Esophagus squamous epithelium (tissue), 4 donors: ENCODE measurements around the gene LAMA3.

Source experiments
- CTCF ChIP-seq, 6 experiments: fragments of 450-650 bp in 4 of 6; fragments of 200-600 bp in 2 of 6; sonication (generic) in 2 of 6; IDR thresholded peaks; one replicate each; pipeline ENCODE4 v1.5.1; 2016 to 2019; ENCODE audit warnings: antibody characterized with exemption in 6 of 6, mild to moderate bottlenecking in 4 of 6, moderate library complexity in 4 of 6
- POLR2A ChIP-seq, 4 donors: fragments of 450-650 bp; IDR thresholded peaks; one replicate each; pipeline ENCODE4 v1.6.1; 2017; ENCODE audit warnings: antibody characterized with exemption in 4 of 4, mild to moderate bottlenecking in 4 of 4, moderate library complexity in 3 of 4

GRCh38 chr18:23673725-23674124 lies 15.5 kb upstream of the LAMA3 start:
- TF ChIP-seq CTCF (IDR thresholded peaks at IDR 0.05) (no peak), POLR2A (IDR thresholded peaks at IDR 0.05) (no peak)
